Fibroblast of the aortic adventitia (primary cell): ENCODE data around the gene RPL31. TPM values are rescaled to one million over a fixed set of nuclear protein-coding genes. Genes with fewer than 3 reads are reported as not detected.

Experiments used
- DNase-seq: peaks from one replicate; pipeline ENCODE4 v3.0.0-alpha.2; 2010; ENCODE audit warnings: low read depth
- H3K4me3 ChIP-seq: 2 replicates; pipeline ENCODE4 v1.5.1; 2011; ENCODE audit warnings: low read depth, mild to moderate bottlenecking, control low read depth, low read length, moderate library complexity
- CTCF ChIP-seq: IDR thresholded peaks from 2 replicates; pipeline ENCODE4 v1.5.1; 2011; ENCODE audit warnings: mild to moderate bottlenecking, low read length, control low read depth, inconsistent platforms; ENCODE audit not compliant: insufficient read depth
- total RNA-seq: library from RNA; depleted of rRNA; stranded (reverse); fragments of >200 nt; gene quantifications from 2 replicates; pipeline ENCODE4 v1.2.3, GENCODE V29; 2012; ENCODE audit warnings: low replicate concordance

RPL31 gene
- total RNA-seq, 1 donor: 1,869 TPM

GRCh38 chr2:101052147-101052546 lies 50.1 kb downstream of the RPL31 start:
- TF ChIP-seq CTCF: no peak
- no peak overlapping the region for H3K4me3 ChIP-seq
- DNase-seq: no peak

GRCh38 chr2:101053117-101053516 lies 51.0 kb downstream of the RPL31 start:
- TF ChIP-seq CTCF: no peak

More at GRCh38 chr2:101053117-101053516, 51.0 kb downstream of the RPL31 start:
- H3K4me3 ChIP-seq: no peak overlapping the region
- DNase-seq: no peak

Other genes starting within 250 kb of the RPL31 start
- gene NPAS2, start 182.2 kb upstream of the RPL31 start, total RNA-seq: 5.4 and 24.3 TPM in 2 replicates
- 12.4 and 21.3 TPM in 2 replicates for gene TBC1D8, start 149.1 kb downstream of the RPL31 start, total RNA-seq